CD8-positive, alpha-beta memory T cell (primary cell): Measurements from ENCODE around the gene SNX3. TPM values are rescaled to one million over a fixed set of nuclear protein-coding genes. Genes with fewer than 3 reads are reported as not detected.

Experiments used
- CTCF ChIA-PET: fragments of 350-600 bp; sonication (Branson Sonifier 250); formaldehyde crosslinking; loops from one replicate; lab custom pipeline; 2021; ENCODE audit warnings: antibody characterized with exemption; lab: Charles Lee
- POLR2A ChIA-PET: fragments of 350-600 bp; sonication (Branson Sonifier 250); formaldehyde crosslinking; loops from one replicate; lab custom pipeline; 2021; ENCODE audit warnings: antibody characterized with exemption; lab: Charles Lee
- DNase-seq, 5 donors: peaks; one replicate each; pipeline versions ENCODE4 v3.0.0 to v3.0.0-alpha.2; 2020 to 2022; ENCODE audit warnings: mixed read lengths in 1 of 5
- H3K27ac ChIP-seq: one replicate; pipeline ENCODE4 v1.7.0; 2013; ENCODE audit warnings: low read depth, mild to moderate bottlenecking, low read length, moderate library complexity
- H3K27me3 ChIP-seq: 2 replicates; pipeline ENCODE4 v1.7.0; 2013; ENCODE audit warnings: low read length, mild to moderate bottlenecking; ENCODE audit not compliant: insufficient read depth, poor library complexity, severe bottlenecking
- H3K36me3 ChIP-seq: 2 replicates; pipeline ENCODE4 v1.7.0; 2013; ENCODE audit warnings: mild to moderate bottlenecking, low read length, moderate library complexity; ENCODE audit not compliant: insufficient read depth
- H3K4me1 ChIP-seq: 2 replicates; pipeline ENCODE4 v1.7.0; 2013; ENCODE audit warnings: mild to moderate bottlenecking, low read length, moderate library complexity; ENCODE audit not compliant: insufficient read depth
- H3K4me3 ChIP-seq: 2 replicates; pipeline ENCODE4 v1.7.0; 2013; ENCODE audit warnings: mild to moderate bottlenecking, low read length
- H3K9me3 ChIP-seq: 2 replicates; pipeline ENCODE4 v1.7.0; 2013; ENCODE audit warnings: mild to moderate bottlenecking, low read length
- H3K27ac Mint-ChIP-seq, 8 donors: one replicate each; pipeline ENCODE4 v1.8.0; 2020 to 2021; ENCODE audit warnings: mixed read lengths in 8 of 8, mild to moderate bottlenecking in 6 of 8, inconsistent platforms in 3 of 8, moderate library complexity in 3 of 8
- H3K27me3 Mint-ChIP-seq, 2 donors: one replicate each; pipeline ENCODE4 v1.8.0; 2020 to 2021; ENCODE audit warnings: mixed read lengths in 2 of 2, mild to moderate bottlenecking in 1 of 2, moderate library complexity in 1 of 2
- H3K36me3 Mint-ChIP-seq, 3 donors: one replicate each; pipeline ENCODE4 v1.8.0; 2020 to 2021; ENCODE audit warnings: mixed read lengths in 3 of 3, inconsistent platforms in 1 of 3, mild to moderate bottlenecking in 1 of 3
- H3K4me1 Mint-ChIP-seq, 3 donors: one replicate each; pipeline ENCODE4 v1.8.0; 2020 to 2021; ENCODE audit warnings: mixed read lengths in 3 of 3, inconsistent platforms in 1 of 3, mild to moderate bottlenecking in 1 of 3
- H3K4me3 Mint-ChIP-seq, 7 donors: one replicate each; pipeline ENCODE4 v1.8.0; 2020 to 2021; ENCODE audit warnings: mixed read lengths in 7 of 7, mild to moderate bottlenecking in 6 of 7, moderate library complexity in 4 of 7, inconsistent platforms in 2 of 7
- H3K9me3 Mint-ChIP-seq, 5 donors: one replicate each; pipeline ENCODE4 v1.8.0; 2020 to 2022; ENCODE audit warnings: mixed read lengths in 5 of 5, mild to moderate bottlenecking in 3 of 5, moderate library complexity in 2 of 5, inconsistent platforms in 1 of 5
- polyA plus RNA-seq: library from polyadenylated mRNA; unstranded; fragments of 300-500 nt; fragmentation: Illumina TruSeq; gene quantifications from one replicate; pipeline ENCODE4 v1.2.3, GENCODE V29; 2021
- total RNA-seq, 2 experiments: library from RNA; stranded (reverse); gene quantifications; one replicate each; pipeline ENCODE4 v1.2.3, GENCODE V29; 2021

The SNX3 gene
- total and polyA plus RNA-seq, 3 experiments from 2014 or later, result 75.8 to 192 (median 76.4) TPM

DNA sequence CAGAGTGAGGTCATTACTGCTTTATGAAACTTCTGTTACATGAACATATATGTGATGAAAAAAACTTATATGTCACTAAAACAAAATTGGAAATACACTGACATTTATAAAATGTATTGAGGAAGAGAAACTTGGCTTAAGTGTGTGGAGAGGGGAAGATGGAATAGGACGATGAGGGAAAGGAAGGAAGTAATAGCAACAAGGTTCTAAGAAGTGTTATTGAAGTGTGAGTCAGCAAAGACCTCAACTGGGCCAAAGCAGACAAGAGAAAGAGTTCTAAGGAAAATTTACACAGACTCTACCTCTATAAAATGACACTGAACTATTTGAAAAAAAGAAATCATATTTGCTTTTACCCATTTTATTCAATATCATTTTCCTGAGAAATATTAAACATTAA is 38.3 kb downstream of the SNX3 start:
- H3K4me1 ChIP-seq, result no peaks in the 10 kb centered on the region
- CTCF ChIA-PET, result no interaction called here
- POLR2A ChIA-PET, result no interaction called here
- peaks cover 23 to 35% (median 28%) of the 10 kb centered on the region in 3 donors for H3K4me1 Mint-ChIP-seq
- peaks cover 8% of the 10 kb centered on the region for H3K36me3 ChIP-seq
- H3K4me3 Mint-ChIP-seq, result no peak overlapping the region
- peaks cover 5 to 50% (median 5%) of the 10 kb centered on the region in 3 donors for H3K36me3 Mint-ChIP-seq
- H3K27ac ChIP-seq, result no peak overlapping the region
- no peaks in the 10 kb centered on the region for H3K9me3 ChIP-seq
- no peaks in the 10 kb centered on the region for H3K27me3 Mint-ChIP-seq
- no peaks in the 10 kb centered on the region for H3K27me3 ChIP-seq
- DNase-seq, result no peak
- H3K27ac Mint-ChIP-seq, result peak overlapping the region in 3 of 8 donors; percentile 6 to 75 (median 32)
- no peak overlapping the region for H3K4me3 ChIP-seq
- H3K9me3 Mint-ChIP-seq, result no peaks in the 10 kb centered on the region

- Mint-ChIP-seq H3K4me1 (peaks cover 20 to 31% (median 24%) of the 10 kb centered on the region in 3 donors), H3K27me3 (no peaks in the 10 kb centered on the region), H3K4me3 (no peak overlapping the region), H3K36me3 (peaks cover 5 to 52% (median 5%) of the 10 kb centered on the region in 3 donors), H3K27ac (peak overlapping the region in 3 of 8 donors; percentile 32 to 75 (median 39)), H3K9me3 (no peaks in the 10 kb centered on the region)
- Histone ChIP-seq H3K9me3 (no peaks in the 10 kb centered on the region), H3K4me3 (no peak overlapping the region), H3K4me1 (no peaks in the 10 kb centered on the region), H3K27me3 (no peaks in the 10 kb centered on the region), H3K36me3 (peaks cover 8% of the 10 kb centered on the region), H3K27ac (no peak overlapping the region)
- ChIA-PET CTCF (no interaction called here), POLR2A (interaction anchor here (0.6 kb wide), 1 partner anchor 176 kb away, joined by 7 read pairs; no protein-coding TSS in a partner anchor)
- DNase-seq, result no peak
Observed at GRCh38 chr6:108222064-108222463, 38.8 kb downstream of the SNX3 start.

GRCh38 chr6:108211671-108212070 is 49.2 kb downstream of the SNX3 start:
- Histone ChIP-seq H3K9me3 (no peaks in the 10 kb centered on the region), H3K27me3 (no peaks in the 10 kb centered on the region), H3K4me1 (no peaks in the 10 kb centered on the region), H3K36me3 (peaks cover 5% of the 10 kb centered on the region), H3K27ac (no peak overlapping the region), H3K4me3 (no peak overlapping the region)
- Mint-ChIP-seq H3K4me3 (no peak overlapping the region), H3K27ac (no peak overlapping the region), H3K36me3 (peaks cover 0 to 66% (median 24%) of the 10 kb centered on the region in 3 donors), H3K27me3 (no peaks in the 10 kb centered on the region), H3K9me3 (no peaks in the 10 kb centered on the region), H3K4me1 (peaks cover 3 to 9% (median 4%) of the 10 kb centered on the region in 3 donors)
- POLR2A ChIA-PET, result no interaction called here
- no peak for DNase-seq
- CTCF ChIA-PET, result no interaction called here

- Mint-ChIP-seq H3K27ac (peak overlapping the region in 1 of 8 donors; percentile 64), H3K4me1 (peaks cover 3 to 9% (median 4%) of the 10 kb centered on the region in 3 donors), H3K4me3 (no peak overlapping the region), H3K27me3 (no peaks in the 10 kb centered on the region), H3K9me3 (no peaks in the 10 kb centered on the region), H3K36me3 (peaks cover 0 to 62% (median 27%) of the 10 kb centered on the region in 3 donors)
- H3K4me1 ChIP-seq, result no peaks in the 10 kb centered on the region
- H3K27me3 ChIP-seq, result no peaks in the 10 kb centered on the region
- H3K36me3 ChIP-seq, result peaks cover 5% of the 10 kb centered on the region
- POLR2A ChIA-PET, result no interaction called here
- DNase-seq, result no peak
- no peaks in the 10 kb centered on the region for H3K9me3 ChIP-seq
- H3K4me3 ChIP-seq, result no peak overlapping the region
- CTCF ChIA-PET, result no interaction called here
- no peak overlapping the region for H3K27ac ChIP-seq
Observed at GRCh38 chr6:108210556-108210955, 50.3 kb downstream of the SNX3 start.

DNA sequence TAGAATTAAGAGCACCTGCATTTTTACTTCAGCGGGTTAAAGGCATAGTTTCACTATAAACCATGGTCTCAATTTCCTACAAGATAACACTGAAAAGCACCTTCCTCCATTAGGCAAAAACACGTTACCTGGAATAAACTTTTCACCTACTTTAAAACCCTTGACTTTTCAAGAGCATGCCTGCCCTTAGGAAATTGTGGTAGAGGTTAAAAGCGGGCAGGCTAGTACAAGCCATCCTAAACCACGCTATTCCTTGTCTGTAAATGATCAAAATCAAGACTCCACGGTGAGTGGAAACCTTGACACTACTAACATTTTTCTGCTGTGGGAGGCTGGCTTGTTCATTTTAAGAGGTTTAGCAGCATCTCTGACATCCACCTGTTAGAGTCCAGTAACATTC is 51.1 kb downstream of the SNX3 start:
- Histone ChIP-seq H3K27ac (no peak overlapping the region), H3K36me3 (peaks cover 5% of the 10 kb centered on the region), H3K4me3 (no peak overlapping the region), H3K9me3 (no peaks in the 10 kb centered on the region), H3K27me3 (no peaks in the 10 kb centered on the region), H3K4me1 (no peaks in the 10 kb centered on the region)
- CTCF ChIA-PET, result no interaction called here
- Mint-ChIP-seq H3K36me3 (peaks cover 0 to 57% (median 28%) of the 10 kb centered on the region in 3 donors), H3K4me1 (peaks cover 3 to 4% (median 3%) of the 10 kb centered on the region in 3 donors), H3K27ac (no peak overlapping the region), H3K27me3 (no peaks in the 10 kb centered on the region), H3K4me3 (no peak overlapping the region), H3K9me3 (no peaks in the 10 kb centered on the region)
- POLR2A ChIA-PET, result interaction anchor here (0.6 kb wide), 1 partner anchor 22 kb away, joined by 5 read pairs; no protein-coding TSS in a partner anchor
- DNase-seq, result no peak

DNA sequence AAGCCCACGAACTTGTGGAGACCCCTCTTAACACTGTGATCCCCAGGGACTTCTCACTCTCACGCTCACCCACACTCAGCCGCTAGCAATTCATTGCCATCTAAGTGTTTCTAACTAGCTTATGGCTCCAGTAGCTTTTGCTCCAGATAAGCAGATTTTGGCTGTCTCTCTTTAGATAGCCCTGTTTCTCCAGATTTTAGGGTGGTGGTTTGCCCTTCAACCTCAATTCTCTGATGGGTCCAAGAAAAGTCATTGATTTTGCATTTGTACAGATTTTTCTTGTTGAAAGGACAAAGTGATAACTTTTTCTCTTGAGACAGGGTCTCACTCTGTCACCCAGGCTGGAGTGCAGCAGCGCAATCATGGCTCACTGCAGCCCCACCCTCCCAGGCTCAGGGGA is 53.8 kb downstream of the SNX3 start:
- POLR2A ChIA-PET, result no interaction called here
- Mint-ChIP-seq H3K27me3 (no peaks in the 10 kb centered on the region), H3K4me1 (peaks cover 0 to 1% (median 0%) of the 10 kb centered on the region in 3 donors), H3K36me3 (peaks cover 0 to 48% (median 32%) of the 10 kb centered on the region in 3 donors), H3K27ac (peak overlapping the region in 1 of 8 donors; percentile 6), H3K9me3 (no peaks in the 10 kb centered on the region), H3K4me3 (no peak overlapping the region)
- DNase-seq, result no peak
- no peaks in the 10 kb centered on the region for H3K4me1 ChIP-seq
- H3K36me3 ChIP-seq, result peaks cover 5% of the 10 kb centered on the region
- CTCF ChIA-PET, result no interaction called here
- no peak overlapping the region for H3K4me3 ChIP-seq
- no peak overlapping the region for H3K27ac ChIP-seq
- H3K27me3 ChIP-seq, result no peaks in the 10 kb centered on the region
- H3K9me3 ChIP-seq, result no peaks in the 10 kb centered on the region

- Mint-ChIP-seq H3K4me3 (no peak overlapping the region), H3K4me1 (peaks cover 0 to 1% (median 0%) of the 10 kb centered on the region in 3 donors), H3K27me3 (no peaks in the 10 kb centered on the region), H3K36me3 (peaks cover 3 to 28% (median 19%) of the 10 kb centered on the region in 3 donors), H3K9me3 (no peaks in the 10 kb centered on the region), H3K27ac (no peak overlapping the region)
- H3K4me1 ChIP-seq, result no peaks in the 10 kb centered on the region
- H3K36me3 ChIP-seq, result no peaks in the 10 kb centered on the region
- H3K27ac ChIP-seq, result no peak overlapping the region
- H3K4me3 ChIP-seq, result no peak overlapping the region
- ChIA-PET POLR2A (no interaction called here), CTCF (no interaction called here)
- no peaks in the 10 kb centered on the region for H3K27me3 ChIP-seq
- DNase-seq, result no peak
- H3K9me3 ChIP-seq, result no peaks in the 10 kb centered on the region
Observed at GRCh38 chr6:108203189-108204112, 57.4 kb downstream of the SNX3 start.

- Mint-ChIP-seq H3K4me3 (no peak overlapping the region), H3K9me3 (no peaks in the 10 kb centered on the region), H3K27me3 (peaks cover 0 to 2% of the 10 kb centered on the region in 2 donors), H3K4me1 (peaks cover 0 to 1% (median 0%) of the 10 kb centered on the region in 3 donors), H3K27ac (peak overlapping the region in 1 of 8 donors; percentile 16), H3K36me3 (peaks cover 3 to 17% (median 10%) of the 10 kb centered on the region in 3 donors)
- H3K9me3 ChIP-seq, result no peaks in the 10 kb centered on the region
- ChIA-PET POLR2A (no interaction called here), CTCF (no interaction called here)
- no peaks in the 10 kb centered on the region for H3K4me1 ChIP-seq
- no peaks in the 10 kb centered on the region for H3K27me3 ChIP-seq
- no peak for DNase-seq
- H3K36me3 ChIP-seq, result no peaks in the 10 kb centered on the region
- no peak overlapping the region for H3K27ac ChIP-seq
- no peak overlapping the region for H3K4me3 ChIP-seq
Observed at GRCh38 chr6:108200631-108201030, 60.2 kb downstream of the SNX3 start.
